ENCODE data around the gene MED28. TPM values are rescaled to one million over a fixed set of nuclear protein-coding genes. Genes with fewer than 3 reads are reported as not detected.

Gene MED28
- total and polyA plus RNA-seq, 4 donors: 21.1 to 45.1 (median 33.3) TPM

DNA sequence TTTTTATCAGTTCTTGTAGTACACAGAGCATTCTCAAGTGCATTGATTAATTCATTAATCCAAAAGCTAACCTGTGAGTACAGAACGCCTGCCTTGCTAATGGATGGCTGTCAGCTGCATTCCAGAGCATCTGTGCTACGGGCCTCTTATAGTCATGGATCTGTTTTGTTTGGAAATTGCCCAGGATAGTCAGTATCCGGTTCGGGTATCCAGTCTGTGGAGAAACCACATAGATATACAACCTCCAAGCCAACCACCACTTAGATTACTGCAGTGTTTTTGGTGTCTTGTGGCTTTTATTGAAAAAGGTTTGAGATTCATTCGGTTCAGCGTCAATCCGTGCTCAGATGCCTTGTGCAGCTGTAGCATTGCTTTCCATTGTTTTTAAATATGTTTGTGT lies 33.5 kb upstream of the MED28 start:
- WGBS (ENCODE audit: insufficient coverage): 100% methylated on average over 3 of the region's 7 CpGs
- Histone ChIP-seq H3K27ac (ENCODE audit: low read depth, low read length) (no peak overlapping the region), H3K36me3 (ENCODE audit: control insufficient read depth, insufficient read depth, low read length) (peaks cover 17% of the 10 kb centered on the region), H3K27me3 (ENCODE audit: control insufficient read depth, insufficient read depth, low read length) (no peaks in the 10 kb centered on the region), H3K4me1 (ENCODE audit: control insufficient read depth, insufficient read depth, low read length) (peaks cover 29% of the 10 kb centered on the region), H3K9me3 (ENCODE audit: control insufficient read depth, insufficient read depth, low read length) (no peaks in the 10 kb centered on the region), H3K4me3 (ENCODE audit: low read depth, low read length) (no peak overlapping the region)
- DNase-seq (ENCODE audit: low read depth in 4 of 6, low spot score in 6 of 6): no peak

- Histone ChIP-seq H3K36me3 (ENCODE audit: control insufficient read depth, insufficient read depth, low read length) (peaks cover 23% of the 10 kb centered on the region), H3K27ac (ENCODE audit: low read depth, low read length) (no peak overlapping the region), H3K9me3 (ENCODE audit: control insufficient read depth, insufficient read depth, low read length) (no peaks in the 10 kb centered on the region), H3K27me3 (ENCODE audit: control insufficient read depth, insufficient read depth, low read length) (no peaks in the 10 kb centered on the region), H3K4me3 (ENCODE audit: low read depth, low read length) (no peak overlapping the region), H3K4me1 (ENCODE audit: control insufficient read depth, insufficient read depth, low read length) (peaks cover 16% of the 10 kb centered on the region)
- WGBS (ENCODE audit: insufficient coverage): 63% methylated on average over 8 of the region's 9 CpGs
- peak in 1 of 6 donors; percentile 12 for DNase-seq (ENCODE audit: low read depth in 4 of 6, low spot score in 6 of 6)
Observed at GRCh38 chr4:17583276-17583675, 31.2 kb upstream of the MED28 start.

DNA sequence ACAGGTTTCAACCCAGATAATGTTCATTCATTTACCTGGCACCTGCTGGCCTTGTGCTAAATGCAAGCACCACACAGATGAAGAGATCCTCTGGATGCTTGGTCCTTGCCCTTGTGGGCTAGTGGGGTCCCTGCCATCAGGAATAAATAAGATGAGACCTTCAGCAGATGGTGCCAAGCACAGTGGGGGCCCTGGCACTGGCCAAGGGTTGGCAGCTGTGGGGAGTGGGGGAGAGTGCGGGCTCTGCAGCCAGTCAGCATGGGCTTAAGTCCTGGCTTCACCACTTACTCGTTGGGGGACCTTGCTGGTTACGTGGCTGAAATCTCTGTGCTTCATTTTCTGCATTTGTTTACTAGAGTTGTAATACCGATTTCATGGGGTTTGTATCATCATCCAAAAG lies 30.5 kb upstream of the MED28 start:
- peak overlapping the region; percentile 16 for H3K27ac ChIP-seq (ENCODE audit: low read depth, low read length)
- peaks cover 25% of the 10 kb centered on the region for H3K36me3 ChIP-seq (ENCODE audit: control insufficient read depth, insufficient read depth, low read length)
- 29% methylated on average over 2 of the region's 4 CpGs for WGBS (ENCODE audit: insufficient coverage)
- H3K9me3 ChIP-seq (ENCODE audit: control insufficient read depth, insufficient read depth, low read length): no peaks in the 10 kb centered on the region
- peaks cover 13% of the 10 kb centered on the region for H3K4me1 ChIP-seq (ENCODE audit: control insufficient read depth, insufficient read depth, low read length)
- peak in 2 of 6 donors; percentile 34 to 43 for DNase-seq (ENCODE audit: low read depth in 4 of 6, low spot score in 6 of 6)
- no peaks in the 10 kb centered on the region for H3K27me3 ChIP-seq (ENCODE audit: control insufficient read depth, insufficient read depth, low read length)
- H3K4me3 ChIP-seq (ENCODE audit: low read depth, low read length): no peak overlapping the region

GRCh38 chr4:17584521-17585213 lies 29.8 kb upstream of the MED28 start:
- 48% methylated on average over 7 of the region's 10 CpGs for whole genome bisulfite sequencing (ENCODE audit: insufficient coverage)
- peak in 2 of 6 donors; percentile 36 to 52 for DNase-seq (ENCODE audit: low read depth in 4 of 6, low spot score in 6 of 6)
- Histone ChIP-seq H3K27ac (ENCODE audit: low read depth, low read length) (peak overlapping the region; percentile 16), H3K27me3 (ENCODE audit: control insufficient read depth, insufficient read depth, low read length) (no peaks in the 10 kb centered on the region), H3K4me3 (ENCODE audit: low read depth, low read length) (no peak overlapping the region), H3K9me3 (ENCODE audit: control insufficient read depth, insufficient read depth, low read length) (no peaks in the 10 kb centered on the region), H3K36me3 (ENCODE audit: control insufficient read depth, insufficient read depth, low read length) (peaks cover 32% of the 10 kb centered on the region), H3K4me1 (ENCODE audit: control insufficient read depth, insufficient read depth, low read length) (peaks cover 13% of the 10 kb centered on the region)

- H3K4me1 ChIP-seq (ENCODE audit: control insufficient read depth, insufficient read depth, low read length): peaks cover 13% of the 10 kb centered on the region
- DNase-seq (ENCODE audit: low read depth in 4 of 6, low spot score in 6 of 6): peak in 2 of 6 donors; percentile 4 to 28
- H3K36me3 ChIP-seq (ENCODE audit: control insufficient read depth, insufficient read depth, low read length): peaks cover 44% of the 10 kb centered on the region
- no peaks in the 10 kb centered on the region for H3K9me3 ChIP-seq (ENCODE audit: control insufficient read depth, insufficient read depth, low read length)
- H3K27ac ChIP-seq (ENCODE audit: low read depth, low read length): no peak overlapping the region
- 88% methylated on average over 5 of the region's 9 CpGs for WGBS (ENCODE audit: insufficient coverage)
- H3K4me3 ChIP-seq (ENCODE audit: low read depth, low read length): no peak overlapping the region
- H3K27me3 ChIP-seq (ENCODE audit: control insufficient read depth, insufficient read depth, low read length): no peaks in the 10 kb centered on the region
Observed at GRCh38 chr4:17587094-17587822, 27.2 kb upstream of the MED28 start.

DNA sequence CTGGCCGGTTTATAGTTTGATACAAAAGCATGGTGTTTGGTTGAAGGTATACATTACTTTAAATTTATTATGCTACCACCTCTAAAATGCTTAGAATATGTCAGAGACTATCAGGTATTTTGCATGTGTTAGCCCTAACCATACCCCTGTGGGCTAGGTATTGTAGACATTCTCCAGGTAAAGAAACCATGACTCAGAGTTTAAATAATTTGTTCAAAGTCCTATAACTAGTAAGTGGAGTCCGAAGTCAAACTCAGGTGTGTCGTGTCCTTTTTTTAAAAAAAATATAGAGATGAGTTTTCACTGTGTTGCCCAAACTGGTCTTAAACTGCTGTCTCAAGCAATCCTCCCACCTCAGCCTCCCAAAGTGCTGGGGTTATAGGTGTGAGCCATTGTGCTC lies 25.1 kb upstream of the MED28 start:
- Histone ChIP-seq H3K4me1 (ENCODE audit: control insufficient read depth, insufficient read depth, low read length) (peaks cover 3% of the 10 kb centered on the region), H3K36me3 (ENCODE audit: control insufficient read depth, insufficient read depth, low read length) (peaks cover 41% of the 10 kb centered on the region), H3K27me3 (ENCODE audit: control insufficient read depth, insufficient read depth, low read length) (no peaks in the 10 kb centered on the region), H3K9me3 (ENCODE audit: control insufficient read depth, insufficient read depth, low read length) (no peaks in the 10 kb centered on the region), H3K4me3 (ENCODE audit: low read depth, low read length) (no peak overlapping the region), H3K27ac (ENCODE audit: low read depth, low read length) (no peak overlapping the region)
- no CpG with 5 or more reads among the region's 3 CpGs for WGBS (ENCODE audit: insufficient coverage)
- DNase-seq (ENCODE audit: low read depth in 4 of 6, low spot score in 6 of 6): no peak

GRCh38 chr4:17595471-17596005 lies 18.9 kb upstream of the MED28 start:
- Histone ChIP-seq H3K4me1 (ENCODE audit: control insufficient read depth, insufficient read depth, low read length) (no peaks in the 10 kb centered on the region), H3K9me3 (ENCODE audit: control insufficient read depth, insufficient read depth, low read length) (no peaks in the 10 kb centered on the region), H3K27ac (ENCODE audit: low read depth, low read length) (no peak overlapping the region), H3K4me3 (ENCODE audit: low read depth, low read length) (no peak overlapping the region), H3K36me3 (ENCODE audit: control insufficient read depth, insufficient read depth, low read length) (peaks cover 44% of the 10 kb centered on the region), H3K27me3 (ENCODE audit: control insufficient read depth, insufficient read depth, low read length) (no peaks in the 10 kb centered on the region)
- peak in 1 of 6 donors; percentile 1 for DNase-seq (ENCODE audit: low read depth in 4 of 6, low spot score in 6 of 6)
- WGBS (ENCODE audit: insufficient coverage): 90% methylated on average over 3 of the region's 6 CpGs

- no peak overlapping the region for H3K27ac ChIP-seq (ENCODE audit: low read depth, low read length)
- peak in 1 of 6 donors; percentile 72 for DNase-seq (ENCODE audit: low read depth in 4 of 6, low spot score in 6 of 6)
- H3K9me3 ChIP-seq (ENCODE audit: control insufficient read depth, insufficient read depth, low read length): no peaks in the 10 kb centered on the region
- peaks cover 33% of the 10 kb centered on the region for H3K36me3 ChIP-seq (ENCODE audit: control insufficient read depth, insufficient read depth, low read length)
- H3K4me1 ChIP-seq (ENCODE audit: control insufficient read depth, insufficient read depth, low read length): no peaks in the 10 kb centered on the region
- H3K27me3 ChIP-seq (ENCODE audit: control insufficient read depth, insufficient read depth, low read length): no peaks in the 10 kb centered on the region
- 68% methylated on average over 3 of the region's 7 CpGs for WGBS (ENCODE audit: insufficient coverage)
- no peak overlapping the region for H3K4me3 ChIP-seq (ENCODE audit: low read depth, low read length)
Observed at GRCh38 chr4:17597517-17597916, 16.9 kb upstream of the MED28 start.

DNA sequence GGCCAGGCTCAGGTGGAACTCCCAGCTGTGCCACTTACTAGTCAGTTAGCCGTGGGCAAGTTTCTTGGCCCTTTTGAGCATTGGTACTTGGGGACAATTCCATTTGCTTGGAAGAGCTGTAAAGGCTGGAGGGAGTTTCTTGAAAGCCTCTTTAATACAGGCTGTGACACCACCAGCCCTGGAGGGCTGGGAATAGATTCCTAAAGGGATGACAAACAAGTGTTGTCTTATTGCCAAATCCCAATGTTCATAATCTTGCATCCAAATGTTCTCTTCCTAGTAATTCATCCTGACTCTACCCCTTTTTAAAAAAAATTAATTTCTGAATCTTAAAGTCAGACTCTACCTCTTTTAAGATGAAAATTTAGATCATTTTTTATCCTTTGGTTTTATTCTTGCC lies 14.6 kb upstream of the MED28 start:
- no peak overlapping the region for H3K27ac ChIP-seq (ENCODE audit: low read depth, low read length)

More for the DNA sequence above, 14.6 kb upstream of the MED28 start:
- no peak for DNase-seq (ENCODE audit: low read depth in 4 of 6, low spot score in 6 of 6)
- no peaks in the 10 kb centered on the region for H3K4me1 ChIP-seq (ENCODE audit: control insufficient read depth, insufficient read depth, low read length)
- no peak overlapping the region for H3K4me3 ChIP-seq (ENCODE audit: low read depth, low read length)
- peaks cover 28% of the 10 kb centered on the region for H3K36me3 ChIP-seq (ENCODE audit: control insufficient read depth, insufficient read depth, low read length)
- H3K9me3 ChIP-seq (ENCODE audit: control insufficient read depth, insufficient read depth, low read length): no peaks in the 10 kb centered on the region
- 50% methylated on average over 1 of the region's 1 CpG for WGBS (ENCODE audit: insufficient coverage)
- no peaks in the 10 kb centered on the region for H3K27me3 ChIP-seq (ENCODE audit: control insufficient read depth, insufficient read depth, low read length)
